RWPE2 (cell line): ENCODE results near the gene MYO1D.

ENCODE experiments used
- ATAC-seq: fragments of 200-7000 bp; cut with Tn5 transposase; 3 replicates; pipeline ENCODE4 v1.9.1; 2021; ENCODE audit warnings: low read depth
- DNase-seq: peaks from one replicate; pipeline ENCODE4 v3.0.0-alpha.2; 2020; ENCODE audit warnings: low spot score
- H3K27ac ChIP-seq: fragments of 450-650 bp; 2 replicates; pipeline ENCODE4 v1.5.1; 2017; ENCODE audit warnings: mild to moderate bottlenecking; ENCODE audit not compliant: poor library complexity, severe bottlenecking
- H3K27me3 ChIP-seq: fragments of 250-450 bp; sonication (Bioruptor Pico); 2 replicates; pipeline ENCODE4 v1.5.1; 2021; ENCODE audit warnings: mild to moderate bottlenecking, moderate library complexity; ENCODE audit not compliant: insufficient read depth, poor library complexity, severe bottlenecking
- H3K36me3 ChIP-seq: fragments of 250-450 bp; sonication (Bioruptor Pico); 2 replicates; pipeline ENCODE4 v1.5.1; 2020; ENCODE audit warnings: low read depth, mild to moderate bottlenecking, moderate library complexity
- H3K4me1 ChIP-seq: fragments of 250-450 bp; sonication (Bioruptor Pico); 2 replicates; pipeline ENCODE4 v1.5.1; 2021; ENCODE audit warnings: mild to moderate bottlenecking, moderate library complexity; ENCODE audit not compliant: insufficient read depth, poor library complexity, severe bottlenecking
- H3K4me3 ChIP-seq: fragments of 250-450 bp; sonication (Bioruptor Pico); 2 replicates; pipeline ENCODE4 v1.5.1; 2021; ENCODE audit warnings: mild to moderate bottlenecking, moderate library complexity; ENCODE audit not compliant: severe bottlenecking
- H3K9me3 ChIP-seq: fragments of 250-450 bp; sonication (Bioruptor Pico); 2 replicates; pipeline ENCODE4 v1.5.1; 2021; ENCODE audit warnings: mild to moderate bottlenecking, moderate library complexity; ENCODE audit not compliant: severe bottlenecking
- TF ChIP-seq, protein P1 (sequence below): fragments of 450-650 bp; IDR thresholded peaks from one replicate; pipeline ENCODE4 v1.5.1; 2017; ENCODE audit warnings: mild to moderate bottlenecking, moderate library complexity; ENCODE audit not compliant: poor library complexity, severe bottlenecking

The MYO1D gene

DNA sequence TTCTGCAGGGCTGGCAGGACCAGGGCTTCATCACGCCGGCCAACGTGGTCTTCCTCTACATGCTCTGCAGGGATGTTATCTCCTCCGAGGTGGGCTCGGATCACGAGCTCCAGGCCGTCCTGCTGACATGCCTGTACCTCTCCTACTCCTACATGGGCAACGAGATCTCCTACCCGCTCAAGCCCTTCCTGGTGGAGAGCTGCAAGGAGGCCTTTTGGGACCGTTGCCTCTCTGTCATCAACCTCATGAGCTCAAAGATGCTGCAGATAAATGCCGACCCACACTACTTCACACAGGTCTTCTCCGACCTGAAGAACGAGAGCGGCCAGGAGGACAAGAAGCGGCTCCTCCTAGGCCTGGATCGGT is 388.8 kb downstream of the MYO1D start:
- DNase-seq (no peak), ATAC-seq (no peak)
- no peaks in the 10 kb centered on the region for H3K9me3 ChIP-seq
- peaks cover 13% of the 10 kb centered on the region for H3K36me3 ChIP-seq
- TF ChIP-seq, protein P1, sequence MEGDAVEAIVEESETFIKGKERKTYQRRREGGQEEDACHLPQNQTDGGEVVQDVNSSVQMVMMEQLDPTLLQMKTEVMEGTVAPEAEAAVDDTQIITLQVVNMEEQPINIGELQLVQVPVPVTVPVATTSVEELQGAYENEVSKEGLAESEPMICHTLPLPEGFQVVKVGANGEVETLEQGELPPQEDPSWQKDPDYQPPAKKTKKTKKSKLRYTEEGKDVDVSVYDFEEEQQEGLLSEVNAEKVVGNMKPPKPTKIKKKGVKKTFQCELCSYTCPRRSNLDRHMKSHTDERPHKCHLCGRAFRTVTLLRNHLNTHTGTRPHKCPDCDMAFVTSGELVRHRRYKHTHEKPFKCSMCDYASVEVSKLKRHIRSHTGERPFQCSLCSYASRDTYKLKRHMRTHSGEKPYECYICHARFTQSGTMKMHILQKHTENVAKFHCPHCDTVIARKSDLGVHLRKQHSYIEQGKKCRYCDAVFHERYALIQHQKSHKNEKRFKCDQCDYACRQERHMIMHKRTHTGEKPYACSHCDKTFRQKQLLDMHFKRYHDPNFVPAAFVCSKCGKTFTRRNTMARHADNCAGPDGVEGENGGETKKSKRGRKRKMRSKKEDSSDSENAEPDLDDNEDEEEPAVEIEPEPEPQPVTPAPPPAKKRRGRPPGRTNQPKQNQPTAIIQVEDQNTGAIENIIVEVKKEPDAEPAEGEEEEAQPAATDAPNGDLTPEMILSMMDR: no peak
- no peaks in the 10 kb centered on the region for H3K4me1 ChIP-seq
- no peaks in the 10 kb centered on the region for H3K27me3 ChIP-seq
- no peak overlapping the region for H3K27ac ChIP-seq
- no peak overlapping the region for H3K4me3 ChIP-seq

DNA sequence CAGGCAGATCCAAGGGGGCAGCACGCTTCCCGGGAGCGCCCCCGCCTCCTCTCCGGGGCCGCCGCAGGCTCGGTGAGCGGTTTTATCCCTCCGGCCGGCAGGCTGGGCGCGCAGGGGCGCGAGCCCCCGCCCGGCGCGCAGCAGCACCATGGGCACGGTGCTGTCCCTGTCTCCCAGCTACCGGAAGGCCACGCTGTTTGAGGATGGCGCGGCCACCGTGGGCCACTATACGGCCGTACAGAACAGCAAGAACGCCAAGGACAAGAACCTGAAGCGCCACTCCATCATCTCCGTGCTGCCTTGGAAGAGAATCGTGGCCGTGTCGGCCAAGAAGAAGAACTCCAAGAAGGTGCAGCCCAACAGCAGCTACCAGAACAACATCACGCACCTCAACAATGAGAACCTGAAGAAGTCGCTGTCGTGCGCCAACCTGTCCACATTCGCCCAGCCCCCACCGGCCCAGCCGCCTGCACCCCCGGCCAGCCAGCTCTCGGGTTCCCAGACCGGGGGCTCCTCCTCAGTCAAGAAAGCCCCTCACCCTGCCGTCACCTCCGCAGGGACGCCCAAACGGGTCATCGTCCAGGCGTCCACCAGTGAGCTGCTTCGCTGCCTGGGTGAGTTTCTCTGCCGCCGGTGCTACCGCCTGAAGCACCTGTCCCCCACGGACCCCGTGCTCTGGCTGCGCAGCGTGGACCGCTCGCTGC is 389.3 kb downstream of the MYO1D start:
- Histone ChIP-seq H3K4me1 (no peaks in the 10 kb centered on the region), H3K36me3 (peaks cover 13% of the 10 kb centered on the region), H3K27ac (peak overlapping the region; percentile 66), H3K27me3 (no peaks in the 10 kb centered on the region), H3K9me3 (no peaks in the 10 kb centered on the region), H3K4me3 (peak overlapping the region; percentile 100)
- ATAC-seq: no peak
- DNase-seq: no peak
- TF ChIP-seq, protein P1: no peak

DNA sequence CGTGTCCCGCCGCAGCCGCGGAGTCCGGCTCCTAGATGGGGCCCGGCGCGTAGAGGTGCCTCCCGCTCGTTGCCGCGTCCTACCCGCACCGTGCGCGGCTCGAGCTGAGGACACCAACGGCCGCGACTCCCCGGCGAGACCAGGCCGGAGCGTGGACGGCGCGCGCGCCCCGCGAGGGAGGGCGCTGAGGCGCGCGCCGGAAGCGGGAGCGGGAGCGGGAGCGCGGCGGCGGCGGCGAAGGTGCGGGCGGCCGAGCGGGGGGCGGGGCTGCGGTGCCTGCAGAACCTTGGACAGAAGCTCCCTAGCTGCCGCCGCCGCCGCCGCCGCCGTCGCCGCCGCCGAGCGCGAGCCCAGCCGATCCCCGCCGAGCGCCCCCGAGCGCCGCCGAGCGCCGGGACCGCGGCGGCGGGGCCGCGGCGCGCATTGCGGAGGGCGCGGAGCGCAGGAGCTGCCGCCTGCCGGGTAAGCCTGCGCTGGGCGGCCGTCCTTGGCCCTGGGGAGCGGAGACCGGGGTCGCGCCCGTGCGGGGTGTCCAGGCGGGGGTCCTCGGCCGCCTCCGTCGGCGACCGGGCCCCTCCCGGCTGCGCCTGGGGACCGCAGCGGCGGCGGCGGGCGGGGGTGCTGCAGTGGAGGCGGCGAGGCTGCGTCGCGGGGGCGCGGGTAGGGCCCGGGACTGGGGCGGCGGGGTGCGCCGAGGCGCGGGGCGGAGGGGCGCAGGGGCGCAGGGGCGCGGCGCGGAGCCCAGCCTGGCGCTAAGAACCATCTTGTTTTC is 390.0 kb downstream of the MYO1D start, which contains the start of gene CDK5R1:
CDK5R1 (plus strand) TSS at position 293 of the 772 bp plus-strand sequence. CDS start 628 bp downstream, outside the sequence.
- no peaks in the 10 kb centered on the region for H3K9me3 ChIP-seq
- peak within 1 kb of the TSS; percentile 100 for H3K4me3 ChIP-seq
- peaks cover 13% of the 10 kb centered on the region for H3K36me3 ChIP-seq
- TF ChIP-seq, protein P1: peak; percentile 14
- H3K27ac ChIP-seq: peak within 1 kb of the TSS; percentile 66
- H3K4me1 ChIP-seq: no peaks in the 10 kb centered on the region
- H3K27me3 ChIP-seq: no peaks in the 10 kb centered on the region
- ATAC-seq (peak; percentile 43), DNase-seq (no peak)

DNA sequence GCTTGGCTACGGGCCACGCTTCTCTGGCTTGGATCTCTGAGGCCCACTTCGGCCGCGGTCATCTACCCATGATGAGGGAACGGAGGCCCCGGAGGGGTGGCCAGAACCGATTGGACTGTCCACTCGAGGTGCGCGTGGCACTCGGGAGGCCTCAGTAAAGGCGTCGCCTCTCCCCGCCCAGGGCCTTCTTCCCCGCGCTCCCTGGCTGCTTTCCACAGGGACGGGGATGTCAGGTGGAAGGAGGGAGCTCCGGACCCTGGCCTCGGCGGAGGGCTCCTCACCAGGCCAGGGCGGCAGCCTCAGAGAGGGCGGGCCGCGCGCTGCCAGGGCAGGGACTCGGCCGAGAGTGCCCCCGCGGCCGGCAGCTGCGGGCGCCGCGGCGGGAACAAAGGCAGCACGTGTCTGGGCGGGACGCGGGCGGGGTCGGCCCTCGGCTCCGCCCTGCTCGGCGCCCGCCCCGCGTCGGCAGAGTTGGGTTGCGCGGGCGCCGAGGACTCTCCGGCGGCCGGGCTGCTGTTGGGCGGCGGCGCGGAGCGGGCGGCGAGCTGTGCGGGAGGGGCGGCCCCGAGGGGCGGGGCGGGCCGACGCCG is 390.7 kb downstream of the MYO1D start:
- H3K27ac ChIP-seq: peak overlapping the region; percentile 66
- H3K9me3 ChIP-seq: no peaks in the 10 kb centered on the region
- H3K4me1 ChIP-seq: no peaks in the 10 kb centered on the region
- no peak for DNase-seq
- peaks cover 13% of the 10 kb centered on the region for H3K36me3 ChIP-seq
- TF ChIP-seq, protein P1: no peak
- H3K27me3 ChIP-seq: no peaks in the 10 kb centered on the region
- ATAC-seq: peak; percentile 74
- peak overlapping the region; percentile 100 for H3K4me3 ChIP-seq
